HEK293T (cell line): ENCODE measurements around the gene CELSR1.

Source experiments
- CTCF ChIA-PET: fragments of 350-600 bp; formaldehyde crosslinking; extraction: SDS; loops from one replicate; lab custom pipeline; 2021; ENCODE audit warnings: antibody characterized with exemption, inconsistent platforms; lab: Yijun Ruan, JAX
- POLR2A ChIA-PET: fragments of 350-600 bp; formaldehyde crosslinking; extraction: SDS; loops from one replicate; lab custom pipeline; 2020; ENCODE audit warnings: antibody characterized with exemption, inconsistent platforms; lab: Yijun Ruan, JAX
- DNase-seq: peaks from one replicate; pipeline ENCODE4 v3.0.0; 2012; ENCODE audit warnings: mixed read lengths; ENCODE audit errors: extremely low spot score
- ARNT ChIP-seq: fragments of 450-650 bp; IDR thresholded peaks from 2 replicates; pipeline ENCODE4 v1.6.1; 2017; ENCODE audit warnings: mild to moderate bottlenecking
- BHLHE40 ChIP-seq: fragments of 450-650 bp; IDR thresholded peaks from 2 replicates; pipeline ENCODE4 v1.6.1; 2016; ENCODE audit warnings: mild to moderate bottlenecking, moderate library complexity, borderline replicate concordance
- CTBP1 ChIP-seq: fragments of 450-650 bp; IDR thresholded peaks from 2 replicates; pipeline ENCODE4 v1.6.1; 2016; ENCODE audit warnings: borderline replicate concordance
- ELF4 ChIP-seq: fragments of 450-650 bp; IDR thresholded peaks from 2 replicates; pipeline ENCODE4 v1.6.1; 2017; ENCODE audit warnings: antibody characterized with exemption
- FOXA1 ChIP-seq: fragments of 450-650 bp; IDR thresholded peaks from 2 replicates; pipeline ENCODE4 v1.6.1; 2016; ENCODE audit warnings: mild to moderate bottlenecking
- FOXK2 ChIP-seq: fragments of 450-650 bp; IDR thresholded peaks from 2 replicates; pipeline ENCODE4 v1.6.1; 2016; ENCODE audit warnings: mild to moderate bottlenecking
- FOXM1 ChIP-seq: fragments of 450-650 bp; IDR thresholded peaks from 2 replicates; pipeline ENCODE4 v1.6.1; 2017; ENCODE audit warnings: mild to moderate bottlenecking, borderline replicate concordance
- HDGF ChIP-seq: fragments of 450-650 bp; IDR thresholded peaks from 2 replicates; pipeline ENCODE4 v1.6.1; 2017; ENCODE audit warnings: antibody characterized with exemption, borderline replicate concordance
- L3MBTL2 ChIP-seq: fragments of 450-650 bp; conservative IDR thresholded peaks from 2 replicates; pipeline ENCODE4 v1.6.1; 2016; ENCODE audit warnings: mild to moderate bottlenecking
- LEF1 ChIP-seq: fragments of 450-650 bp; IDR thresholded peaks from 2 replicates; pipeline ENCODE4 v1.6.1; 2017; ENCODE audit warnings: mild to moderate bottlenecking, borderline replicate concordance
- NFRKB ChIP-seq: fragments of 450-650 bp; IDR thresholded peaks from 2 replicates; pipeline ENCODE4 v1.6.1; 2016; ENCODE audit warnings: mild to moderate bottlenecking, moderate library complexity
- PKNOX1 ChIP-seq: fragments of 450-650 bp; IDR thresholded peaks from 2 replicates; pipeline ENCODE4 v1.6.1; 2016
- SP1 ChIP-seq: fragments of 450-650 bp; IDR thresholded peaks from 2 replicates; pipeline ENCODE4 v1.6.1; 2017
- SUZ12 ChIP-seq: fragments of 450-650 bp; IDR thresholded peaks from 2 replicates; pipeline ENCODE4 v1.6.1; 2016; ENCODE audit warnings: mild to moderate bottlenecking
- TARDBP ChIP-seq: fragments of 450-650 bp; IDR thresholded peaks from 2 replicates; pipeline ENCODE4 v1.6.1; 2016
- ZNF384 ChIP-seq: fragments of 450-650 bp; IDR thresholded peaks from 2 replicates; pipeline ENCODE4 v1.6.1; 2016

CELSR1 gene

GRCh38 chr22:46579751-46580449 lies 42.5 kb upstream of the CELSR1 start:
- POLR2A ChIA-PET = no interaction called here
- no peak for TF ChIP-seq SUZ12
- TF ChIP-seq CTBP1 = no peak
- no peak for DNase-seq
- CTCF ChIA-PET = no interaction called here

- no peak for TF ChIP-seq FOXK2
- no peak for TF ChIP-seq ARNT
- no peak for TF ChIP-seq FOXM1
- TF ChIP-seq NFRKB = no peak
- TF ChIP-seq ELF4 = no peak
- TF ChIP-seq SUZ12 = no peak
- no peak for TF ChIP-seq BHLHE40
- no peak for TF ChIP-seq L3MBTL2
- CTCF ChIA-PET = no interaction called here
- POLR2A ChIA-PET = no interaction called here
- no peak for DNase-seq
Measured at GRCh38 chr22:46578824-46579561, 41.6 kb upstream of the CELSR1 start.

GRCh38 chr22:46578251-46578823 lies 40.9 kb upstream of the CELSR1 start:
- no peak for TF ChIP-seq HDGF
- DNase-seq = no peak
- CTCF ChIA-PET = no interaction called here

GRCh38 chr22:46577368-46578249 lies 40.2 kb upstream of the CELSR1 start:
- no peak for DNase-seq
- TF ChIP-seq FOXA1 = no peak
- no peak for TF ChIP-seq SP1
- TF ChIP-seq CTBP1 = no peak
- ChIA-PET POLR2A (no interaction called here), CTCF (no interaction called here)

More at GRCh38 chr22:46578251-46578823, 40.9 kb upstream of the CELSR1 start:
- POLR2A ChIA-PET = no interaction called here

GRCh38 chr22:46576556-46577367 lies 39.3 kb upstream of the CELSR1 start:
- DNase-seq = peak; percentile 82
- ChIA-PET POLR2A (no interaction called here), CTCF (interaction anchor here (1.9 kb wide), 1 partner anchor 14 kb away, joined by 12 read pairs; no protein-coding TSS in a partner anchor)
- TF ChIP-seq TARDBP (0 out of 2 replicates have a peak, but pooled peaks have one; percentile 46), ZNF384 (no peak)

- TF ChIP-seq ARNT (no peak), PKNOX1 (no peak), L3MBTL2 (no peak), CTBP1 (no peak), SP1 (no peak), FOXA1 (no peak), FOXK2 (no peak), SUZ12 (no peak), BHLHE40 (no peak), NFRKB (no peak), HDGF (no peak), ELF4 (no peak), LEF1 (no peak), TARDBP (no peak)
- CTCF ChIA-PET = interaction anchor here (1.9 kb wide), 1 partner anchor 13 kb away, joined by 12 read pairs; no protein-coding TSS in a partner anchor
- POLR2A ChIA-PET = interaction anchor here (0.6 to 1.1 kb wide), 2 partner anchors 14 to 70 kb away, joined by 3 read pairs; no protein-coding TSS in a partner anchor
- DNase-seq = no peak
Measured at GRCh38 chr22:46575911-46576555, 38.6 kb upstream of the CELSR1 start.
